ENCODE results near the gene COPB1.

The COPB1 gene

DNA sequence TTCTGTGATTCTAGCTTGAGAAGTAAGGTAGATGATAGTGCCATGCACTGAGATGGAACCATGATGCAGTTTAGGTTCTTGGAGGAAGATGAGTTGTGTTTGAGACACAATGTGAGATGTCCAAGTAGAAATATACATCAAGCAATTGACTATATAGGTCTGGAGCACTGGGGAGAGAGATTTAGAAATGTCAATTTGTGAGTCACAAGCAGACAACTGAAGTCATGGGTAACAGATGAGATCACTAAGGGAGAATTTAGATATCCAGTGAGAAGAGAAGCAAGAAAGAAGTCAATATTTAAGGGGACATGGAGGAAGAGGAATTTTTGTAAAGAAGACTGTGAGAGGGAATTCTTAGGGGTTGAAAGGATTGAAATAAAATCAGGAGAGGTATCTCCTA lies 75.5 kb downstream of the COPB1 start:
- DNase-seq, result no peak

DNA sequence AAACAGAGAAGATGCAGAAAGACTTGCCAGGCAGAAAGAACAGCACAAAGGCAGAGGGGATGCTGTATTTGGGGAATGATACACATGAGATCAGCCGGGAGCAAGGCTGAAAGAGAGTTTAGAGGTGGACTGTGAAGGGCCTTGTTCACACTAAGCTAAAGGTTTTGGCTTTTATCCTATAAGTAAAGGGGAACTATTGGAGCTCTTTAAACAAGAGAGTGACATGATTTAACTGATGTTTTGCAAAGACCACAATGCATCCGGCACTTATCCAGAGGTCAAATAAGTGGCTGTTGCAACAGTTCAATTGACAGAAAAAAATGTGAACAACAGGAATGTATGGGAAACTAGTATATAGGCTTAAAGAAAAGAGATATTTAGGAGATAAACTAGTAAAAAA lies 76.0 kb downstream of the COPB1 start:
- no peak for DNase-seq

DNA sequence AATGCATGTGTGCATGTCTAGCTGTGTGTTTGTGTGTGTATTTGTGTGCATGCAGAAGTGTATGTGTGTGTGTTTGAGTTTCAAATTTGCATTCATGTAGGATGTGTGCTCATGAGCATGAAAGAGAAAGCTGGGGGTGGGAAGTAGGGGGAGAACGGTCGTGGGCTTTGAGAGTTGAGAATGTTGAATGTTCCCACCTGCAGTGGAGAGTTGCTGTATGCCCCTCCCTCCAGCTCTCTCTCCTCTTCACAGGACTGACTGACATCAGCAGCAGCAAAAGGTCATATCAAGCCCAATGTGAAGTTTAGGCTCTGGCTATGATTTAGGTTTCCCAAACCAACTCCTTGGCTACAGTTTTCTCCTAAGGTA lies 76.8 kb downstream of the COPB1 start:
- DNase-seq, result no peak

DNA sequence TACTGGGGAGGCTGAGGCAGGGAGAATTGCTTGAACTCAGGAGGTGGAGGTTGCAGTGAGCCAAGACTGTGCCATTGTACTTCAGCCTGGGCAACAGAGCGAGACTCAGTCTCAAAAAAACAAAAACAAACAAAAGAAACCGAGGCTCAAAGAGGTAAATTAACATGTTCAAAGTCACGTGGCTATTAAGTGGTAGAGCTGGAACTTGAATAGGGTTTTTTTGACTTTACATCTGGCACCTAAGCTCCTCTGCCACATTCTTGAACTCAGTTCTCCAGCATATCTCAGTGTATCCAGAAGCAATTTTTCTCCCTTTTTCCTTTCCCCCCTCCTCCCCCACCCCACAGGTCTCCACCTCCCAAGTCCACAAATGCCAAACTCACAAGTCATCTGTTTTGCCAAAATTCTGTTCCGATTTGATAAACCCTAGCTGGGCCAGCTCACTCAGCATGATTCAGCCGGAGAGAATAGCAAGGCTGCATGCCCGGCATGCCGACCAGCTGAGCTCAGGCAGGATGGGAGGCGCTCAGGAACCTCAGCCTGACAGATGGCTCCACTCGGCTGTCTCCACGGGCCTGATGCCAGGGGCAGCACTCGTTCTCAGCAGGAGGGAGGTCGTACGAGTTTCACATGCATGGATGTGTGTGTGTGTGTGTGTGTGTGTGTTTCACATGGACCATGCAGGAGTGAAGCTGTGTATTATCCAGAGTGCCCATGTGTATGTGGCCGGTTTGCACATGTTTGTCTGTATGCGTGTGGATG lies 77.4 kb downstream of the COPB1 start:
- peak in 1 of 2 experiments; percentile 18 for DNase-seq

DNA sequence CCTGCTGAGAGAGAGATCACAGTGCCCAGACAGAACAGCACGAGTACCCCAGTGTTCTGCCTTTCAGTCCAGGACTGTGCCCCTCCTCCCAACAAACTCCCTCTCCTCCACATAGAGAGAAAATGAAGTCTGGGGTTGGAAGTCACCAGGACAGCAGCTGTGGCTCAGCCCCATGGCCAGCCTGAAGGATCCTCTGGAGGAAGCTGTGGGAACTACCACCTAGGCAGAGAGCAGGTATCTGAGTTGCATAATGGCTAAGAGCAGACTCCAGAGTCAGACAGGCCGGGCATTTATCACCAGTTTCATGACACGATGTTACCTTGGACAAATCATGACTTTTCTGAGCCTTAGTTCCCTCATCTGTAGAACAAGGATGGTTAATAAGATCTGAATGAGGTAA lies 79.4 kb downstream of the COPB1 start:
- DNase-seq, result no peak

DNA sequence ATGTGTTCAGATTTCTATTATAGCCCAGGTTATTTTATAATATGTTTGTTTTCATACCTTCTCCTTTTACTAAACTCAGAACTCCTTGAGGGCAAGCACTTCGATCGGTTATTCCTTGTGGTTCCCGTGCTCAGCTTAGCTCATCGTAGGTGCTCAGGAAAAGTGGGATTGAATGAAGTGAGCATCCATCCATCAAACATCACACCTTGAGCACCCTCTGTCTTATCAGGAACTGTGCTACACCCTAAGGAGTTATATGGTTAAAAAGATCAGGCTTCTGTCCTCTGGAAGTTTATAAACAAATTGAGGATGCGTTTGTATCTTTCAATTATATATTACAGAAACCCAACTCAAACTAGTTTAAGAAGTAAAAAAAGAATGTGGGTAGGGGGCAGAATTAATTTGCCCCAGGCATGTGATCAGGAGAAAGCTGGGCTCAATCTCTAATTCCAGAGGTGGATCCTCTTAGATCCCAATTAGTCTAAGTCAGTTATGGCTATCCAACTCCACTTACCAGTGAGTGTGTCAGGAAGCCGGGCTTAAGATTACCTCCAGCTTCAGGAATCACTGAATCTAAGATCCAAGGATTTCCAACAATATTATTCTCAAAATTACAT lies 80.7 kb downstream of the COPB1 start:
- DNase-seq, result peak; percentile 23 to 72

DNA sequence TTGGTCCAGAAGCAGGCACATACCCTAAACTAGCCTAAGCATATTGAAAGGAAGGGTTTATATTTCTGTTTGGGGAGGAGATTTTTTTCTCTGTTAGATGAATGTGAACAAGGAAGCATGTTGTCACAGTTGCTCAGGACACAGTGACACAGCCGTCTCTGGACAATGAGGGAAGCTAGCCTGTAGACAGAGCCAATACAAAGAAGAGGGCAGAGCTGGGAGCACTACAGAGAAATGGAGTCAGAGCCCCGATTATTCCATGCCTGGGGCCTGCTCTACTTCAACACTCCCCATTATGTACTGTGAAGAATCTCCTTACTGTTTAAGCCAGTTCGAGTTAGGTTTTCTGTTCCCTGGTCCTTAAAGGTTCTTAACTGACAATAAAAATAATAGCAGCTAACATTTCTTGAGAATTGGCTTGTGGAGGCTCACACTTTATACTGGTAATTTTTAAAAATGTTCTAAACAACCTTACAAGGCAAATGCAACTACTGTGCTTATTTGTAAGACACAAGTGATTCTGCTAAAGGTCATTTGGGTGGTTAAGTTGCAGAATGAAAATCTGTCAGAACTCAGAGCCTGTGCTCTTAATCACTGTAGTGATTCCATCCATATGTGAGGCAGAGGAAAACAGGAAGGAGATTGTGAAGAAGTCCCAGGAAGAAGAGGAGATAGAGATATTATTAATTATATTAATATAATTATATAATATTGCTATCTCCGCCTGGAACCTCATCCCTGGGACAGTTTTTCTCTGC lies 81.8 kb downstream of the COPB1 start:
- no peak for DNase-seq

DNA sequence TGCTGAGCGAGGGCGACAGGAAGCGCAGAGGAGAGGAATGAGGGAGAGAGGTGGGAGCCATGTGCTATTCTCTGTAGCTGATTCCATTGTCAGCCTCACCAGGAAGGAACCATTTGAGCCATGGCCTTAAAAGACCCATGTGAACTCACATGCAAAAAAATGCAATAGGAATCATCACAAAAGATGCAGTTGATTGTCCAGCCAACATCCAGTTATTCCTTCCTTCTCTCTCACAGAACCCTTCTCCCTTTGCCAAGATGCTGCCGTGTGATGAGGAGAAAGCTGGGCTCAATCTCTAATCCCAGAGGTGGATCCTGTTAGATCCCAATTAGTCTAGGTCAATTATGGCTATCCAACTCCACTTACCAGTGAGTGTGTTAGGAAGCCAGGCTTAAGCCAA lies 82.4 kb downstream of the COPB1 start:
- DNase-seq, result no peak

DNA sequence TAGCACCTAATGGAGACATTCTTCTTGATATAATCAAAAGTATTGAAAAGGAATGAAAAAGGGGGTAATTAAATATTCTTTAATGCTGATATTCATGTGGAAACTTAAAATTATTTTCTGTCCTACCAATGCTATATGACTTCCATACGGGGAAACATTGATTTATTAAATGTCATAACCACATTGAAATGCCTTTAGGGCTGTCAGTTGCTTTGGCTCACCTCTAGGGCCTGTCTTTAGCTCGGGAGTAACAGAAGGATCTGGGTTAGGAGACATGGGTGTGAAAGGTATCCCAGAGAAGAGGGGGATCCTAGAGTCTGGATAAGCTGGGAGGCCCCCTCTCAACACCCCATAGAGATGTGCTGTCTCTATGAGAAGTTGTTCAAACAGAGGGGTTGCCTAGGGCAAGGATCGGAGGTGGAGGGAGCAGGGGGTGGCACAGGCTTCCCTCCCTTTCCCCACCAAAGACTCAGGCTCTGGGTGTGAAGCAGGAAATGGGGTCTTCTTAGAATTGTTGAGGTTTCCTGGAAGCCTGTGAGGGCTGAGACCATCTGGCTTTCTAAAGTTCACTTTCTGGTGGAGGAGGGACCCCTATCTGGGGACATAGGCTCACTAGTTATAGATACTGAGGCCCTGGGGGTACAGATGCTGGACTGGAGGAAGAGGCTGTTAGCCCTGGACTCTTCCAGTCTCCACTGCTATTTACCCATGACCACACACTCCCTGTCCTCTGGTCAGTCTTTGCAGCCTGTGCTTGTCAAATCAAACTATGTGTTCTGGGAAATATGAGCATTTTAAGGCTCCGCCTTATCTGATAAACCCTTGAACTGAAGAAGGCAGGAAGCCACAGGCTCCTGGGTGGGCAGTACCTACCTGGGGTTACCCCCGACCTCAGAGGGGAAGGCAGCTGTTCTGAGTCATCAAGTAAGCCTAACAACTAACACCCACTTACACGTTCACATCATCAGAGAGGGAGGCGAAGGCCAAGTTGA lies 84.8 kb downstream of the COPB1 start:
- no peak for DNase-seq

DNA sequence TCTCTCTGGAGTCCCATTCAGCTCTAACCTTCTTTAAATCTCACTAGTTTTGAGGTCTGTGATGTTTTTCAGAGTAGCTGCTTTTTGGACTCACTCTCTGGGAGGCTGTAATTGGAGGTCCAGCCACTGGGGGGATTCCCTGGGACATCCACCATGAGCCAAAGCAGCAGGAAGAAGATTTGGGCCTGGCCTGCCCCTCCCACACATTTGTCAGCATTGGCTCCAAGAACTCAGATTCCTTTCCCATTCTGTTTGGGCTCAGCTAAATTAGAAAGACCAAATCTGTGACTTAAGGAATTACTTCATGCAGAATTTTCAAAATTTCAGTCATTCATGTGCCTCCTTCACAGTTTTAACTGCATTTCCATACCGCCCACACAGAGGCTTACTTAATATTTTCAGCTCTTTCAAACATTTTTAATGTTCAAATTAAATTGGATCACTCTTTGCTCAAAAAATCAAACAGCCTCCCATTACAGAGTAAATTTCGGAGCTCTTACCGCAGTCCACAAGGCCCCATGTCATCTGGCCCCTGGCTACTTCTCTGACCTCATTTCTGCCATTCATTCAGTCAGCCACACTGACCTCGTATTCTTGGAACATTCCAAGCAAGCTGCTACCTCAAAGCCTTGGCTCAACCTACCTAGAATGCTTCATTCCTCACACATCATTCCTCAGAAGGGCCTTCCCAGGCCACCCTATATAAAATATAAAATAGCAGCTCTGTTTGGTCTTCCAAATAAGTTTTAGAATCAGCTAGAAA lies 86.1 kb downstream of the COPB1 start:
- DNase-seq, result no peak

DNA sequence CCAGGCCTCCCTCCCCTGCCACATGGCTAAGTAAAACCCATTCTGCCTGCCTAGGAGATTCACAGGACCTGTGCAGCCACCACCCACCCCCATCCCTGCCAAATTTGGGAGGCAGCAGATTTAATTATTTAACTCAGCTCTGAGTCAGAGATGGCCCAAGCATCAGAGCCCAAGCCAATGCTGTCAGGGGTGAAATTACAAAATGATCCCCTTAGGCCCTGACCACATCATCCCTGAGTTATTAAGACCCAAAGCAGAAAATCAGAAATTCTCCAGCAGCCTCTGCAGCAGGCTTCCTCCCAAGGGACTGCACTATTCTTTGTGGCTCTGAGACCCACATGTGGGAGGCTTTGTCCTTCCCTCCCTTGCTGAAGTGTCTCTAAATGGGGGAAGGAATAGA lies 87.8 kb downstream of the COPB1 start:
- DNase-seq, result no peak

DNA sequence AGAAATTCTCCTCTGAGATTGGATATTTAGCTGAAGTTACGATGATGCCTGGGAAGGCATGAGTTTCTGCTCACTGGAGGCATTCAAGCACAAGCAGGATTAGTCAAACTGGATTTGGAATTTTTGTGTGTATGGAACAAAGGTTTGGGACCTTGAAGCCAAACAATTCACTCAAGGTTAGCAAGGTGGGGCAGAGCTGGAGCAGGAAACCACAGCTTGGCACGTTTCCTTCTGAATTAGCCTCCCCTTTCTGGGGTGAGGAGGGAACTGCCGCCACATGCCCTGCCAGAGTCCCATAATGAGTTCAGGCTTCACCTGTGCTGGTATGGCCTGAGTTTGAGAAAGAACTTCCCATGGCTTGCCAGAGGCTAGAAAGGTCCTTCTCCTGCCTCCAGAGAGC lies 89.7 kb downstream of the COPB1 start:
- DNase-seq, result no peak

DNA sequence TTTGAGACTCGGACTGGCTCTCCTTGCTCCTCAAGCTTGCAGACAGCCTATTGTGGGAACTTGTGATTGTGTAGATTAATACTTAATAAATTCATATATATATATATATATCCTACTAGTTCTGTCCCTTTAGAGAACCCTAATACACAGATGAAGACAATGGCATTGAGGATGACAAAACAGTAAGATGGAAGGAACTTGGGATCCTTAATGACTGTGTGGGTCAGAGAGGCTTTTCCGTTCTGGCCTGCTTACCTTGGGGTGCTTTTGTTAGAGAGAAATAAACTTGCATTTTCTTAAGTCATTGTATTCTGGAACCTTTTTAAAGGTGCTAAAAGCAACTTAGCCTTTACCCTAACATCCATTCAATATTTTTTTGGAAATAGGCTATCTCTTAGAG lies 91.0 kb downstream of the COPB1 start:
- DNase-seq, result no peak
